ENCODE measurements around the gene OR2F2.

Gene OR2F2

GRCh38 chr7:143905509-143905908 is 29.5 kb upstream of the OR2F2 start:
- TF ChIP-seq TAF1 (IDR thresholded peaks at IDR 0.05; ENCODE audit: borderline replicate concordance, insufficient read depth, low read length): no peak

- TF ChIP-seq FOXP2 (optimal IDR thresholded peaks at IDR 0.05; ENCODE audit: borderline replicate concordance, extremely low read depth, extremely low read length, insufficient read depth) (no peak), SIN3A (IDR thresholded peaks at IDR 0.05; ENCODE audit: borderline replicate concordance, insufficient read depth, low read length) (no peak), REST (IDR thresholded peaks at IDR 0.05; ENCODE audit: insufficient read depth in 1 of 2, low read depth in 2 of 2, low read length in 2 of 2) (no peak)
Observed at GRCh38 chr7:143906151-143906550, 28.9 kb upstream of the OR2F2 start.

GRCh38 chr7:143906895-143907294 is 28.1 kb upstream of the OR2F2 start:
- no peak for TF ChIP-seq POLR2AphosphoS5 (IDR thresholded peaks at IDR 0.05; ENCODE audit: low read depth, low read length)
- TF ChIP-seq TAF1 (IDR thresholded peaks at IDR 0.05; ENCODE audit: borderline replicate concordance, insufficient read depth, low read length): no peak
- no peak for TF ChIP-seq FOXP2 (optimal IDR thresholded peaks at IDR 0.05; ENCODE audit: borderline replicate concordance, extremely low read depth, extremely low read length, insufficient read depth)
- TF ChIP-seq REST (IDR thresholded peaks at IDR 0.05; ENCODE audit: insufficient read depth in 1 of 2, low read depth in 2 of 2, low read length in 2 of 2): no peak
- no peak for TF ChIP-seq SIN3A (IDR thresholded peaks at IDR 0.05; ENCODE audit: borderline replicate concordance, insufficient read depth, low read length)

GRCh38 chr7:143908120-143908519 is 26.9 kb upstream of the OR2F2 start:
- TF ChIP-seq SIN3A (IDR thresholded peaks at IDR 0.05; ENCODE audit: borderline replicate concordance, insufficient read depth, low read length): no peak
- no peak for TF ChIP-seq FOXP2 (optimal IDR thresholded peaks at IDR 0.05; ENCODE audit: borderline replicate concordance, extremely low read depth, extremely low read length, insufficient read depth)
- no peak for TF ChIP-seq REST (IDR thresholded peaks at IDR 0.05; ENCODE audit: insufficient read depth in 1 of 2, low read depth in 2 of 2, low read length in 2 of 2)
- no peak for TF ChIP-seq POLR2AphosphoS5 (IDR thresholded peaks at IDR 0.05; ENCODE audit: low read depth, low read length)
- no peak for TF ChIP-seq TAF1 (IDR thresholded peaks at IDR 0.05; ENCODE audit: borderline replicate concordance, insufficient read depth, low read length)

GRCh38 chr7:143909863-143910262 is 25.2 kb upstream of the OR2F2 start:
- TF ChIP-seq SIN3A (IDR thresholded peaks at IDR 0.05; ENCODE audit: borderline replicate concordance, insufficient read depth, low read length) (no peak), FOXP2 (optimal IDR thresholded peaks at IDR 0.05; ENCODE audit: borderline replicate concordance, extremely low read depth, extremely low read length, insufficient read depth) (no peak), POLR2AphosphoS5 (IDR thresholded peaks at IDR 0.05; ENCODE audit: low read depth, low read length) (no peak), TAF1 (IDR thresholded peaks at IDR 0.05; ENCODE audit: borderline replicate concordance, insufficient read depth, low read length) (no peak), REST (IDR thresholded peaks at IDR 0.05; ENCODE audit: insufficient read depth in 1 of 2, low read depth in 2 of 2, low read length in 2 of 2) (no peak)
